PC-9 (cell line): ENCODE measurements around the gene SH3PXD2B.
"Not testable (repeated sequence)": the region's sequence is repeated elsewhere in the genome, so short reads cannot be mapped to it uniquely, and the experiment has no call there.

ENCODE experiments used
- EZH2 ChIP-seq: fragments of 200-600 bp; sonication (generic); IDR thresholded peaks from 2 replicates; pipeline ENCODE4 v1.8.0; 2017; ENCODE audit warnings: antibody characterized with exemption, low read depth
- TF ChIP-seq, protein P1 (sequence below): fragments of 200-600 bp; sonication (generic); conservative IDR thresholded peaks from 2 replicates; pipeline ENCODE4 v1.6.1; 2017; ENCODE audit warnings: mixed run types, antibody characterized with exemption, mild to moderate bottlenecking, moderate library complexity

DNA sequence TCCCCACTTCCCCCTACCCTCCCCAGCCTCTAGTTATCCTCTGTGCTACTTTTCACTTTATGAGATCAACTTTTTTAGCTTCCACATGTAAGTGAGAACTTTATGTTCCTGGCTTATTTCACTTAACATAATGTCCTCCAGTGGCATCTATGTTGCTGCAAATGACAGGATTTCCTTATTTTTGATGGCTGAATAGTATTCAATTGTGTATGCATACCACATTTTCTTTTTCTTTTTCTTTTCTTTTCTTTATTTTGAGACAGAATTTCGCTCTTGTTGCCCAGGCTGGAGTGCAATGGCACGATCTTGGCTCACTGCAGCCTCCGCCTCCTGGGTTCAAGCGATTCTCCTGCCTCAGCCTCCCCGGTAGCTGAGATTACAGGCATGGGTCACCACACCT lies 44.8 kb downstream of the SH3PXD2B start:
- TF ChIP-seq, protein P1, sequence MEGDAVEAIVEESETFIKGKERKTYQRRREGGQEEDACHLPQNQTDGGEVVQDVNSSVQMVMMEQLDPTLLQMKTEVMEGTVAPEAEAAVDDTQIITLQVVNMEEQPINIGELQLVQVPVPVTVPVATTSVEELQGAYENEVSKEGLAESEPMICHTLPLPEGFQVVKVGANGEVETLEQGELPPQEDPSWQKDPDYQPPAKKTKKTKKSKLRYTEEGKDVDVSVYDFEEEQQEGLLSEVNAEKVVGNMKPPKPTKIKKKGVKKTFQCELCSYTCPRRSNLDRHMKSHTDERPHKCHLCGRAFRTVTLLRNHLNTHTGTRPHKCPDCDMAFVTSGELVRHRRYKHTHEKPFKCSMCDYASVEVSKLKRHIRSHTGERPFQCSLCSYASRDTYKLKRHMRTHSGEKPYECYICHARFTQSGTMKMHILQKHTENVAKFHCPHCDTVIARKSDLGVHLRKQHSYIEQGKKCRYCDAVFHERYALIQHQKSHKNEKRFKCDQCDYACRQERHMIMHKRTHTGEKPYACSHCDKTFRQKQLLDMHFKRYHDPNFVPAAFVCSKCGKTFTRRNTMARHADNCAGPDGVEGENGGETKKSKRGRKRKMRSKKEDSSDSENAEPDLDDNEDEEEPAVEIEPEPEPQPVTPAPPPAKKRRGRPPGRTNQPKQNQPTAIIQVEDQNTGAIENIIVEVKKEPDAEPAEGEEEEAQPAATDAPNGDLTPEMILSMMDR, result not testable (repeated sequence)
- TF ChIP-seq EZH2, result not testable (repeated sequence)
